ENCODE data around the gene RPS6KL1.
A peak's percentile ranks its signal among the peaks of the same experiment; 100 is the strongest.

The RPS6KL1 gene

GRCh38 chr14:74864198-74864597, 58.9 kb downstream of the RPS6KL1 start:
- no peak for DNase-seq (ENCODE audit: extremely low spot score)
- POLR2A ChIA-PET, result interaction anchor here (5.6 kb wide), 1 partner anchor 18 kb away, joined by 35 read pairs; the partner anchor contains the start of gene DLST
- CTCF ChIA-PET, result interaction anchor here (6.0 kb wide), 1 partner anchor 41 kb away, joined by 61 read pairs; no protein-coding TSS in a partner anchor
- TF ChIP-seq PKNOX1 (IDR thresholded peaks at IDR 0.05), result no peak
- TF ChIP-seq FOXM1 (IDR thresholded peaks at IDR 0.05; ENCODE audit: borderline replicate concordance), result no peak

- ChIA-PET CTCF (interaction anchor here (0.6 to 6.0 kb wide), 2 partner anchors 42 to 381 kb away, joined by 3 to 61 read pairs; no protein-coding TSS in a partner anchor), POLR2A (interaction anchor here (1.0 to 5.6 kb wide), 2 partner anchors 19 to 44 kb away, joined by 3 to 35 read pairs; partner anchors contain the start of gene DLST)
- no peak for DNase-seq (ENCODE audit: extremely low spot score)
- no peak for TF ChIP-seq FOXA1 (IDR thresholded peaks at IDR 0.05)
- no peak for TF ChIP-seq HDGF (IDR thresholded peaks at IDR 0.05; ENCODE audit: borderline replicate concordance)
- TF ChIP-seq LEF1 (IDR thresholded peaks at IDR 0.05; ENCODE audit: borderline replicate concordance), result no peak
- no peak for TF ChIP-seq TARDBP (IDR thresholded peaks at IDR 0.05)
- TF ChIP-seq BHLHE40 (IDR thresholded peaks at IDR 0.05; ENCODE audit: borderline replicate concordance), result no peak
- TF ChIP-seq CTBP1 (IDR thresholded peaks at IDR 0.05; ENCODE audit: borderline replicate concordance), result no peak
- no peak for TF ChIP-seq ZNF384 (IDR thresholded peaks at IDR 0.05)
- no peak for TF ChIP-seq SUZ12 (IDR thresholded peaks at IDR 0.05)
- TF ChIP-seq L3MBTL2 (conservative IDR thresholded peaks at IDR 0.05), result no peak
- no peak for TF ChIP-seq ELF4 (IDR thresholded peaks at IDR 0.05)
Observed at GRCh38 chr14:74863274-74863673, 59.8 kb downstream of the RPS6KL1 start.

GRCh38 chr14:74861734-74862090, 61.3 kb downstream of the RPS6KL1 start:
- ChIA-PET CTCF (interaction anchor here (0.7 to 6.0 kb wide), 17 partner anchors 10 to 394 kb away, joined by 3 to 61 read pairs (median 5); partner anchors contain the start of genes DLST, PGF, PROX2 and RPS6KL1), POLR2A (interaction anchor here (1.0 to 5.6 kb wide), 3 partner anchors 20 to 44 kb away, joined by 3 to 35 read pairs (median 5); partner anchors contain the start of gene DLST)
- TF ChIP-seq FOXM1 (IDR thresholded peaks at IDR 0.05; ENCODE audit: borderline replicate concordance) (no peak), L3MBTL2 (conservative IDR thresholded peaks at IDR 0.05) (no peak), SP1 (IDR thresholded peaks at IDR 0.05) (no peak), NFRKB (IDR thresholded peaks at IDR 0.05) (no peak), FOXK2 (IDR thresholded peaks at IDR 0.05) (no peak), ZNF384 (IDR thresholded peaks at IDR 0.05) (no peak), PKNOX1 (IDR thresholded peaks at IDR 0.05) (no peak)
- DNase-seq (ENCODE audit: extremely low spot score), result no peak

DNA sequence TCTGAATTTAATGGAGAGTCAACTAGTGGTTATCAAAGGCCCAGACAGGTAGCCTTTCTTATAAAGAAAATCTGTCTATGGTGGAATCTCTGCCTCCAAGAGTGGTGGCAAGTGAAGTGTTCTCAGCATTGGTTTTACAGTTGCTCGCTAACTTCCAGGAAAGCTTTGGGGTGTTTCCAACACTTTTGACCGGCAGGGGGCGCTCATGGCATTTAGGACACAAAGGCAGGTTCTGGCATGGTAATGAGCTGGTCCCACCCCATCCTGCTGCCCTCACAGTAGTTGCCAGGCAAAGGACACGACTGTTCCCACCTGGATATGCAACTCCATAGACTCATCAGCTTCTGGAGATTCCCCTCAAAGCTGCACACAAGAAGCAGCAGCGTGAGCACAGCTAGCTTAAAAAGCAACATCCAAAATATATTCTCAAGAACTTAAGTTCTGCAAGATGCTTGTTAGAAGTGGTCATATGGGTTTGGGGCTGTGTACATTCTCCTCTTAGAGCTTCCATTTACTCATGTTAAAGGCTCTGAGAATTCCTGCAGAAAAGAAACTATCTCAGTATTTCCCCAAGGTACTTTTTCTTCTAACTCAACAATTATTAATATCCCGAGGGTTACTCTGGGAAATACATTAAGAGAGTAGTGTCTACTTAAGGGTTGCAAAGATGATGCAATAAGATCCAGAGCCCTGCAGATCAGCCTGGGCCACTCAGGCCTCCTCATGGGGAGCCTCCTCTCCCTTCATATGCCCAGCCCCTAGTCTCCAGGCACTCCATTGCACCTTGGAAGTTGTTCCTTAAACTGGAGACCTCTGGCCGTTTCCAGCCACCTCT, 61.9 kb downstream of the RPS6KL1 start:
- TF ChIP-seq L3MBTL2 (conservative IDR thresholded peaks at IDR 0.05) (no peak), ELF4 (IDR thresholded peaks at IDR 0.05) (no peak), HDGF (IDR thresholded peaks at IDR 0.05; ENCODE audit: borderline replicate concordance) (no peak), FOXK2 (IDR thresholded peaks at IDR 0.05) (no peak), TARDBP (IDR thresholded peaks at IDR 0.05) (no peak), ARNT (IDR thresholded peaks at IDR 0.05) (no peak), SP1 (IDR thresholded peaks at IDR 0.05) (no peak), LEF1 (IDR thresholded peaks at IDR 0.05; ENCODE audit: borderline replicate concordance) (no peak), FOXM1 (IDR thresholded peaks at IDR 0.05; ENCODE audit: borderline replicate concordance) (no peak), CTBP1 (IDR thresholded peaks at IDR 0.05; ENCODE audit: borderline replicate concordance) (no peak), BHLHE40 (IDR thresholded peaks at IDR 0.05; ENCODE audit: borderline replicate concordance) (no peak)
- ChIA-PET POLR2A (interaction anchor here (0.6 to 5.6 kb wide), 4 partner anchors 17 to 44 kb away, joined by 3 to 35 read pairs (median 5); partner anchors contain the start of gene DLST), CTCF (interaction anchor here (0.6 to 6.0 kb wide), 32 partner anchors 9 to 918 kb away, joined by 3 to 61 read pairs (median 4); partner anchors contain the start of genes DLST, PGF, PROX2 and RPS6KL1)
- DNase-seq (ENCODE audit: extremely low spot score), result peak; percentile 87

DNA sequence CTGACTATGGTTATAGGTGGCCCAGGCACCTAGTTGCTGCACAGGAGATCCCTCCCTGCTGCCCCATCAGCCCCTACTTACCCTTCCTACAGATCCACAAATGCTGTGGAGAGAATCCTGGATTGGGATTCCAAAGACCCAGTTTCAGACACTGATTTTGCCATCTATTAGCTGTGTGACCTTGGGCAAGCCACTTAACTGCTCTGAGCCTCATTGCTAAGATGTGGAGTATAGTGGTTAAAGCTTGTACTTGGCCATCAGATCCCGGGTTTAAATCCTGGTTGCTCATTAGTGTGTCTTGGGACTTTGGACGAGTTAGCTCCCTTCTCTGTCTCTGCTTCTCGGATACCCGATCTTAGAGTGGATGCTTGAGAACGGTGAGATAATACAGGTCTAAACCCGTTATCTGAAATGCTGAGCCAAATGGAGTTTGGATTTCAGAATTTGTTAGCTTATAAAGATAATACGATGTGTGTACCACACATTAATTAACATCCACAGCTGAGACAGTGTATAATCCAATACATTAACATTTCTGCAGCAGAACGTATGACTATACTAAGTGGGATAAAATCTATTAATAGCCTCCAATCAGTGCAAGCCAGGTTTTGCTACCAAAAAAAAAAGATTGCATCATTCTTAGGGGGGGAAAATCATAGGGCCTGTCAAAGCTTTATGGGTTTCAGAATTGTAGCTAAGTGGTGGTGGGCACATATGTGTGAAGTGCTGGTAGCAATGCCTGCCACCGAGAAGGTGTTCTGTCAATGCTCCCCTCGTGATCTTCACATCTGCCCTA, 63.1 kb downstream of the RPS6KL1 start:
- CTCF ChIA-PET, result interaction anchor here (0.7 to 6.0 kb wide), 13 partner anchors 11 to 244 kb away, joined by 3 to 61 read pairs (median 9); partner anchors contain the start of genes DLST, PROX2 and RPS6KL1
- DNase-seq (ENCODE audit: extremely low spot score), result no peak
- TF ChIP-seq ELF4 (IDR thresholded peaks at IDR 0.05) (no peak), L3MBTL2 (conservative IDR thresholded peaks at IDR 0.05) (no peak), NFRKB (IDR thresholded peaks at IDR 0.05) (no peak), ZNF384 (IDR thresholded peaks at IDR 0.05) (no peak), FOXM1 (IDR thresholded peaks at IDR 0.05; ENCODE audit: borderline replicate concordance) (no peak)
- POLR2A ChIA-PET, result interaction anchor here (5.6 kb wide), 1 partner anchor 22 kb away, joined by 35 read pairs; the partner anchor contains the start of gene DLST

DNA sequence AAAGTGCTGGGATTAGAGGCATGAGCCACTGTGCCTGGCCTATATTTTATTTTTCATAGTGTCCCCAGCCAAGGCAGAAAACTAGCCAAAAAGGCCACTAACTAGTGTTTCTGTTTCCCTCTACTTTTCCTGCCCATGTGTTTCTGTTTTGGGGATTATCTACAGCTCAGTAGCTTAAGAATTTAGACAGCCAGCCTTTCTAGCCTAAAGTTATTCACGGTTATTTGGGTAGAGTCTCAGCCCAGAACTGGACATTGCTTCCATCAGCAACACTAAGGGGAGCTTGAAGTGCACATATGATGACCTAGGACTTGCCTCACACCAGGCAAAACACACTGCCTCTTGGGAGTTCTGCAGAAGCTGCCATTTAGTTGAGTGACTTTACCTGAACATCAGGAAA, 65.0 kb downstream of the RPS6KL1 start:
- TF ChIP-seq LEF1 (IDR thresholded peaks at IDR 0.05; ENCODE audit: borderline replicate concordance) (no peak), SUZ12 (IDR thresholded peaks at IDR 0.05) (no peak), PKNOX1 (IDR thresholded peaks at IDR 0.05) (no peak), ARNT (IDR thresholded peaks at IDR 0.05) (no peak), ELF4 (IDR thresholded peaks at IDR 0.05) (no peak), L3MBTL2 (conservative IDR thresholded peaks at IDR 0.05) (no peak), FOXM1 (IDR thresholded peaks at IDR 0.05; ENCODE audit: borderline replicate concordance) (no peak), FOXK2 (IDR thresholded peaks at IDR 0.05) (no peak), SP1 (IDR thresholded peaks at IDR 0.05) (no peak), NFRKB (IDR thresholded peaks at IDR 0.05) (no peak), ZNF384 (IDR thresholded peaks at IDR 0.05) (no peak), HDGF (IDR thresholded peaks at IDR 0.05; ENCODE audit: borderline replicate concordance) (no peak), CTBP1 (IDR thresholded peaks at IDR 0.05; ENCODE audit: borderline replicate concordance) (no peak), TARDBP (IDR thresholded peaks at IDR 0.05) (no peak), FOXA1 (IDR thresholded peaks at IDR 0.05) (no peak), BHLHE40 (IDR thresholded peaks at IDR 0.05; ENCODE audit: borderline replicate concordance) (no peak)
- ChIA-PET CTCF (interaction anchor here (0.8 kb wide), 1 partner anchor 47 kb away, joined by 3 read pairs; no protein-coding TSS in a partner anchor), POLR2A (no interaction called here)
- no peak for DNase-seq (ENCODE audit: extremely low spot score)
